Hepatocyte (in vitro differentiated cells): ENCODE measurements around the gene MTHFS.

Experiments
- EZH2 ChIP-seq: fragments of 200-600 bp; sonication (generic); IDR thresholded peaks from 2 replicates; pipeline ENCODE4 v1.6.1; 2016; ENCODE audit warnings: antibody characterized with exemption, mild to moderate bottlenecking, borderline replicate concordance
- TF ChIP-seq, protein P1 (sequence below): fragments of 200-600 bp; sonication (generic); IDR thresholded peaks from 2 replicates; pipeline ENCODE4 v1.5.1; 2016; ENCODE audit warnings: antibody characterized with exemption, mild to moderate bottlenecking; ENCODE audit not compliant: poor library complexity

DNA sequence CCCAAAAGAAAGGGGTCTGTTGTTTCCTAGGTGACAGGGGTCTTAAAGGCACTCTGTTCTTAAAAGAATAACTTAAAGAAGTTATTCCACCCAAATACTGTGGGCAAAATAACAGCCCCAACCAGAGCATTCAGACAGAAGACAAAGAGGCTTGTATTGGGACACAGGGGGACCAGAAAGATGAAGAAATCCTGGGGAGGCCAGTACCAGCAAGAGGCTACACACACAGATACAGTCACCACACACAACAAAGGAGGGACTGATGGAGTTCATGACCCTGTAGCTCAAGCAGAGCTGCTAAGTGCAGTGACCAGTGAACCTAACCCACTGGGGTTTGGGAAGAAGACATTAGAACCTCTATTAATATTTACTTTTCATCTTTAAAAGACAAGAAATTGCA is 59.0 kb downstream of the MTHFS start:
- TF ChIP-seq, protein P1, sequence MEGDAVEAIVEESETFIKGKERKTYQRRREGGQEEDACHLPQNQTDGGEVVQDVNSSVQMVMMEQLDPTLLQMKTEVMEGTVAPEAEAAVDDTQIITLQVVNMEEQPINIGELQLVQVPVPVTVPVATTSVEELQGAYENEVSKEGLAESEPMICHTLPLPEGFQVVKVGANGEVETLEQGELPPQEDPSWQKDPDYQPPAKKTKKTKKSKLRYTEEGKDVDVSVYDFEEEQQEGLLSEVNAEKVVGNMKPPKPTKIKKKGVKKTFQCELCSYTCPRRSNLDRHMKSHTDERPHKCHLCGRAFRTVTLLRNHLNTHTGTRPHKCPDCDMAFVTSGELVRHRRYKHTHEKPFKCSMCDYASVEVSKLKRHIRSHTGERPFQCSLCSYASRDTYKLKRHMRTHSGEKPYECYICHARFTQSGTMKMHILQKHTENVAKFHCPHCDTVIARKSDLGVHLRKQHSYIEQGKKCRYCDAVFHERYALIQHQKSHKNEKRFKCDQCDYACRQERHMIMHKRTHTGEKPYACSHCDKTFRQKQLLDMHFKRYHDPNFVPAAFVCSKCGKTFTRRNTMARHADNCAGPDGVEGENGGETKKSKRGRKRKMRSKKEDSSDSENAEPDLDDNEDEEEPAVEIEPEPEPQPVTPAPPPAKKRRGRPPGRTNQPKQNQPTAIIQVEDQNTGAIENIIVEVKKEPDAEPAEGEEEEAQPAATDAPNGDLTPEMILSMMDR: no peak
- TF ChIP-seq EZH2: no peak
